Transverse colon (tissue), 3 donors: ENCODE results near the gene TRIM44.

Source experiments
- POLR2A ChIP-seq: fragments of 450-650 bp; IDR thresholded peaks from one replicate; pipeline ENCODE4 v1.6.1; 2016; ENCODE audit warnings: antibody characterized with exemption, mild to moderate bottlenecking, moderate library complexity
- TF ChIP-seq, protein P1 (sequence below), 5 experiments: fragments of 200-600 bp in 3 of 5; fragments of 450-650 bp in 2 of 5; sonication (generic) in 3 of 5; IDR thresholded peaks; 1 replicate in 2 of 5; 2 replicates in 3 of 5; pipeline ENCODE4 v1.5.1; 2016 to 2017; ENCODE audit warnings: antibody characterized with exemption in 5 of 5, inconsistent platforms in 3 of 5, mild to moderate bottlenecking in 2 of 5, moderate library complexity in 1 of 5

DNA sequence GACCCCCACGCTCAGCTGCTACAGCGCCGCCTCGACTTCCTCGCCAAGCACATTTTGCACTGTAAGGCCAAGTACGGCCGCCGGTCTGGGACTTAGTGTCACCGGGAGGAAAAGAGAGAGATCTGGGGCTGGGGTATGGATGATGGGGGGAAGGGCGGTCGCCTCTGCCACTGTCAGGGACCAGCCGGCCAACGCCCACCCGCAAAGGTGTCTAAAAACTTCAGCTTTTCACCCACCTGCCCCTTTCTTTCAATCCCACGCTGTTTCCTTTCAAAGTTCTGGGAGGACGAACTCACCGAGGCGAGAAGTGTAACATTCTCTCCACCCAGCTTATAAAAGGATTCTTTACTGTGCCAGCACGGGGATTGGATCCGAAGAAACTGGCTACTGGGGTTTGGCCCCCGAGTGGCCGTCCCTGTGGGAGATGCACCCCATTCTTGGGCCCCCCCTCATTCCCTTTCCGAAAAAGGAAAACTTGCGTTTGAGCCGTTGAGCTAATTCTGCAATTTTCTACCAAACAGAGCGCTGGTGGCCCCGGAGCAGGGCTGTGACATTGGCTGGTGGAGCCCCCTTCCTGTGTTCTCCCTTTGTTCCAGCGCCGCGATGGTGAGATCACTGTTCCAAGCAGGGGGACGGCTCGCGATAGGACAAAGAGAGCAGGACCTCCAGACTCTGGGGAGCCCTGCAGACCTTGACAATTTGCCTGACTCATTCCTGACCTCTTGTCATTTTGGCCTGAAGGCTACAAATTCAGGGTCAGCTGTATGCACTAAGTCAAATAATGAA is 42.5 kb upstream of the TRIM44 start:
- TF ChIP-seq, protein P1, sequence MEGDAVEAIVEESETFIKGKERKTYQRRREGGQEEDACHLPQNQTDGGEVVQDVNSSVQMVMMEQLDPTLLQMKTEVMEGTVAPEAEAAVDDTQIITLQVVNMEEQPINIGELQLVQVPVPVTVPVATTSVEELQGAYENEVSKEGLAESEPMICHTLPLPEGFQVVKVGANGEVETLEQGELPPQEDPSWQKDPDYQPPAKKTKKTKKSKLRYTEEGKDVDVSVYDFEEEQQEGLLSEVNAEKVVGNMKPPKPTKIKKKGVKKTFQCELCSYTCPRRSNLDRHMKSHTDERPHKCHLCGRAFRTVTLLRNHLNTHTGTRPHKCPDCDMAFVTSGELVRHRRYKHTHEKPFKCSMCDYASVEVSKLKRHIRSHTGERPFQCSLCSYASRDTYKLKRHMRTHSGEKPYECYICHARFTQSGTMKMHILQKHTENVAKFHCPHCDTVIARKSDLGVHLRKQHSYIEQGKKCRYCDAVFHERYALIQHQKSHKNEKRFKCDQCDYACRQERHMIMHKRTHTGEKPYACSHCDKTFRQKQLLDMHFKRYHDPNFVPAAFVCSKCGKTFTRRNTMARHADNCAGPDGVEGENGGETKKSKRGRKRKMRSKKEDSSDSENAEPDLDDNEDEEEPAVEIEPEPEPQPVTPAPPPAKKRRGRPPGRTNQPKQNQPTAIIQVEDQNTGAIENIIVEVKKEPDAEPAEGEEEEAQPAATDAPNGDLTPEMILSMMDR (IDR thresholded peaks at IDR 0.05) = no peak
- TF ChIP-seq POLR2A = no peak
